GM12801 (cell line): ENCODE data around the gene DEPDC7.

Source experiments
- CTCF ChIP-seq: IDR thresholded peaks from one replicate; pipeline ENCODE4 v1.5.1; 2011; ENCODE audit warnings: control low read depth; ENCODE audit not compliant: insufficient read length; ENCODE audit errors: extremely low read depth

The DEPDC7 gene

DNA sequence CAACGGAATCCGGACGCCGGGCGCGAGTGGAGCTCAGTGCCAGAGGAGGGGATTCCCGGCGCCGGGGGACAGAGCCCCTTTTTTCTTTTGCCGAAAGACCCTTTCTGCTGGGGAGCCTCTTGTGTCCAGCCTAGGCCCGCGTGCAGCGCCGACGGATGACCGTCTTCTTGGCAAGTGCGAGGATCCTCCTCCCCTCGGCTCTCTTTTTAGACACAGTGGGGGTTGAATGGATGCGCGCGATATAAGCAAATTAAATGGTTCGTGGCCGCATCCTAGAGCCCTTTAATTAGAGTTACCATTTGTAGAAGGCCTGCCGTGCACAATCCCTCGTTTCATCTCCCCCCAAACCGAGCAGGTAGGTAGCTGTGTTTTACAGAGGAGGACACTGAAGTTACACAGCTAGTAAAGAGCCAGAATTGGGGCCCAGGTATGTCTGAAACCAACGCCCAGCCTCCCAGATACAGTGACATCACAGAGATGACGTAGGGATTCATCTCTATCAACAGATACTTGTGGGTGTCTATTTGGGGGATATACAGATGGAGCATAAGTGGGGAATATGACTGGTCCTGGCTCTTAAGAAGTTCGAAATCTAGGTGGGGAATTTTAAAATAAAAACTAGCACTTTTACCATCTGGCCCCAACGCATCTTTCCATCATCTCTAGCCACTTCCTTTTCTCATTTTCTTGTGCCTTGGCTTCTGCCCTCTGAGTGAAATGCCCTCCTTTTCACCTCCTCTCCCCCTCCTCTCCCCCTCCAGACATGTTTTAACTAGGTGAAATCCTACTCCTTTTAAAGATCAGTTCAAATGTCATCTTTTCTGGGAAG is 24.6 kb downstream of the DEPDC7 start:
- TF ChIP-seq CTCF, result no peak

DNA sequence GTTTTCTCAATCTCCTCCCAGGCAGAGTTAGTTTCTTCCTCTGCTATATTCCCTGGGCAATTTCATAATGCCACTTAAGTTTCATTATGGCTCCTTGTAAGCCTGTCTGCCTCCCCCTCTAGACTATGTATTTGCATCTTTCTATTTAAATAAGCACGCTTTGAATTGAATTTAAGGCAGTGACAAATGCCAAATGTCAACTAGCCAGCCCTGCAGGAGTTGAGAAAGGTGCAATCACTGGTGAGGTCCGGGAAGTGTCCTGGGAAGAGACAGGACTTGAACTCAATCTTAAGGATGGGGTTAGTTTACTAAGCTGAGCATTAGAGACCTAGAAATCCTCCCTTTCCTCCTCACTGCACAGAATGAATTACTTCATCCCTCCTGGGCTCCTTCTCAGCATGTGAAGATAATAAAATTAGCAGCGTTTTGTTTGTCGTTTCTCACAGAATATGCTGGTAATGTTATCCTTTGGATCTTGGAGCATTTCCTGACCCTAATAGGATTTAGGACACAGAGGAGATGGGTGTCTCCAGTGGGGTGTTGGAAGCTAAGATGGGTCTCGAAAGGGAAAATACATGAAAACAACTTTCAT is 25.3 kb downstream of the DEPDC7 start:
- TF ChIP-seq CTCF, result no peak

GRCh38 chr11:33043221-33043830 is 27.6 kb downstream of the DEPDC7 start:
- TF ChIP-seq CTCF, result no peak

GRCh38 chr11:33044285-33044756 is 28.6 kb downstream of the DEPDC7 start:
- TF ChIP-seq CTCF, result no peak

- TF ChIP-seq CTCF, result no peak
Measured at GRCh38 chr11:33045551-33046255, 30.0 kb downstream of the DEPDC7 start.

DNA sequence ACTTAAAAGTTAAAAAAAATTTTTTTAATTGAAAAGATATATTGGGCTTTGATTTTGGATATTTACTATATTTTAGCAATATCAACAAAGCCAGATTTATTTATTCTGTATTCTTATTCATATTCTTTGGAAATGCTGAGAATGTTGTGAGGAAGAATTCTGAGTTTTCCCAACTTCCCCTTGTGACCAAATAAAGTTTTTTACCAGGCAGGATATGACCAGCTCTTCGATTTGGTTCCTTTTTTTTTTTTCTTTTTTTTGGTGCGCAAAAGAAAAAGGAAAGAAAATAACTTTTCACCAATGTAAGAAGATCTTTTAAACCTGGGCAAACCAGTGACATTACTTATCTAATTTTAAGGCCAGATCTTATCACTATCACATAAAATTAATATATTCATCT is 36.6 kb downstream of the DEPDC7 start:
- no peak for TF ChIP-seq CTCF

GRCh38 chr11:33055375-33055774 is 39.7 kb downstream of the DEPDC7 start:
- TF ChIP-seq CTCF, result no peak
